GM23248 (cell line): ENCODE measurements around the gene ATP2B3. TPM values are rescaled to one million over a fixed set of nuclear protein-coding genes. Genes with fewer than 3 reads are reported as not detected.
A peak's percentile ranks its signal among the peaks of the same experiment; 100 is the strongest.

Experiments
- DNase-seq: peaks from one replicate; pipeline ENCODE4 v3.0.0-alpha.2; 2015
- H2AFZ ChIP-seq: fragments of 200-600 bp; sonication (generic); 2 replicates; pipeline ENCODE4 v1.6.1; 2016; ENCODE audit warnings: antibody characterized with exemption
- H3F3A ChIP-seq: fragments of 200-600 bp; sonication (generic); 2 replicates; pipeline ENCODE4 v1.6.1; 2016; ENCODE audit warnings: mild to moderate bottlenecking, antibody characterized with exemption, mixed run types; ENCODE audit not compliant: insufficient read depth
- H3K27ac ChIP-seq: fragments of 200-600 bp; sonication (generic); 2 replicates; pipeline ENCODE4 v1.5.1; 2016; ENCODE audit warnings: mild to moderate bottlenecking
- H3K27me3 ChIP-seq: fragments of 200-600 bp; sonication (generic); replicated peaks from 2 replicates; pipeline ENCODE4 v1.6.1; 2016; ENCODE audit warnings: mild to moderate bottlenecking; ENCODE audit not compliant: insufficient read depth
- H3K36me3 ChIP-seq: fragments of 200-600 bp; sonication (generic); 2 replicates; pipeline ENCODE4 v1.6.1; 2016; ENCODE audit warnings: low read depth, mild to moderate bottlenecking
- H3K4me1 ChIP-seq: fragments of 200-600 bp; sonication (generic); 2 replicates; pipeline ENCODE4 v1.6.1; 2016; ENCODE audit warnings: mild to moderate bottlenecking; ENCODE audit not compliant: insufficient read depth
- H3K4me2 ChIP-seq: fragments of 200-600 bp; sonication (generic); one replicate; pipeline ENCODE4 v1.6.1; 2016; ENCODE audit warnings: mild to moderate bottlenecking; ENCODE audit not compliant: unreplicated experiment
- H3K4me3 ChIP-seq: fragments of 200-600 bp; sonication (generic); 2 replicates; pipeline ENCODE4 v1.5.1; 2016; ENCODE audit warnings: mild to moderate bottlenecking
- H3K79me2 ChIP-seq: fragments of 200-600 bp; sonication (generic); 2 replicates; pipeline ENCODE4 v1.6.1; 2016; ENCODE audit warnings: mild to moderate bottlenecking; ENCODE audit not compliant: insufficient read depth
- H3K9ac ChIP-seq: fragments of 200-600 bp; sonication (generic); 2 replicates; pipeline ENCODE4 v1.6.1; 2016; ENCODE audit warnings: mild to moderate bottlenecking
- H3K9me2 ChIP-seq: fragments of 200-600 bp; sonication (generic); 2 replicates; pipeline ENCODE4 v1.6.1; 2016; ENCODE audit warnings: mixed run types, mild to moderate bottlenecking, moderate library complexity; ENCODE audit not compliant: insufficient read depth
- H3K9me3 ChIP-seq: fragments of 200-600 bp; sonication (generic); one replicate; pipeline ENCODE4 v1.6.1; 2017; ENCODE audit warnings: low read depth
- H4K20me1 ChIP-seq: fragments of 200-600 bp; sonication (generic); 2 replicates; pipeline ENCODE4 v1.6.0; 2016; ENCODE audit not compliant: insufficient read depth
- EZH2 ChIP-seq: fragments of 200-600 bp; sonication (generic); IDR thresholded peaks from 2 replicates; pipeline ENCODE4 v1.6.1; 2018; ENCODE audit warnings: antibody characterized with exemption, mild to moderate bottlenecking; ENCODE audit not compliant: insufficient read depth, poor library complexity, severe bottlenecking
- EZH2phosphoT487 ChIP-seq: fragments of 200-600 bp; sonication (generic); IDR thresholded peaks from 2 replicates; pipeline ENCODE4 v1.6.1; 2018; ENCODE audit warnings: antibody characterized with exemption, moderate library complexity, mild to moderate bottlenecking, low read depth; ENCODE audit not compliant: insufficient read depth
- WGBS, 2 experiments: methylation state at CpG; one replicate each; pipeline ENCODE4 v1.1.6; 2015 to 2017; ENCODE audit warnings: low lambda C conversion rate in 2 of 2, low coverage in 1 of 2; ENCODE audit errors: missing lambda C conversion rate in 2 of 2; 5-methylcytosine and 5-hydroxymethylcytosine counted together
- in situ Hi-C: fragments of 300-500 bp; cut with MboI; formaldehyde crosslinking; loops from 2 replicates; pipeline ENCODE4 v1.15.0; 2020
- polyA plus RNA-seq: library from polyadenylated mRNA; unstranded; fragments of >200 nt; fragmentation: Nextera tagmentation; extraction: Ambion mirVana; gene quantifications from 2 replicates; pipeline ENCODE4 v1.2.1, GENCODE V29; 2016
- total RNA-seq: library from RNA; depleted of rRNA; stranded (reverse); fragments of >200 nt; shearing (Covaris generic); gene quantifications from 2 replicates; pipeline ENCODE4 v1.2.3, GENCODE V29; 2014

The ATP2B3 gene
- total and polyA plus RNA-seq, 2 experiments from 2014 or later, result not detected

- no peaks in the 10 kb centered on the region for H4K20me1 ChIP-seq
- in situ Hi-C loops, result no loop called here
These were observed 56.5 kb downstream of the ATP2B3 start for GRCh38 chrX:153573984-153574383.

GRCh38 chrX:153576239-153576870 lies 58.9 kb downstream of the ATP2B3 start:
- WGBS, 2 experiments, result 73 to 80% methylated on average over 6 to 7 of the region's 10 CpGs
- H2AFZ ChIP-seq, result no peak overlapping the region
- no peak for DNase-seq
- in situ Hi-C loops, result no loop called here
- no peaks in the 10 kb centered on the region for H3K79me2 ChIP-seq
- no peaks in the 10 kb centered on the region for H3K27me3 ChIP-seq
- H3K27ac ChIP-seq, result no peak overlapping the region
- no peak overlapping the region for H3K9ac ChIP-seq
- TF ChIP-seq EZH2phosphoT487, result no peak
- H3K9me3 ChIP-seq, result no peaks in the 10 kb centered on the region
- H3K4me2 ChIP-seq, result no peak overlapping the region
- no peak overlapping the region for H3K4me3 ChIP-seq
- H3K9me2 ChIP-seq, result no peaks in the 10 kb centered on the region
- no peaks in the 10 kb centered on the region for H4K20me1 ChIP-seq
- no peaks in the 10 kb centered on the region for H3F3A ChIP-seq
- no peaks in the 10 kb centered on the region for H3K36me3 ChIP-seq
- H3K4me1 ChIP-seq, result no peaks in the 10 kb centered on the region

More at GRCh38 chrX:153573984-153574383, 56.5 kb downstream of the ATP2B3 start:
- no peak overlapping the region for H3K9ac ChIP-seq
- 68 to 72% methylated on average over 4 of the region's 4 CpGs for WGBS, 2 experiments
- no peaks in the 10 kb centered on the region for H3K4me1 ChIP-seq
- no peaks in the 10 kb centered on the region for H3K9me3 ChIP-seq
- H3K79me2 ChIP-seq, result no peaks in the 10 kb centered on the region
- no peaks in the 10 kb centered on the region for H3K27me3 ChIP-seq
- TF ChIP-seq EZH2 (no peak), EZH2phosphoT487 (no peak)
- H3K36me3 ChIP-seq, result no peaks in the 10 kb centered on the region
- H3K4me3 ChIP-seq, result no peak overlapping the region
- peak; percentile 3 for DNase-seq
- H3K9me2 ChIP-seq, result no peaks in the 10 kb centered on the region
- H2AFZ ChIP-seq, result no peak overlapping the region
- H3F3A ChIP-seq, result no peaks in the 10 kb centered on the region
- H3K4me2 ChIP-seq, result no peak overlapping the region
- no peak overlapping the region for H3K27ac ChIP-seq

- WGBS, 2 experiments, result 76 to 79% methylated on average over 5 of the region's 6 CpGs
- Histone ChIP-seq H3K4me3 (no peak overlapping the region), H3K27me3 (no peaks in the 10 kb centered on the region), H3K4me1 (no peaks in the 10 kb centered on the region), H3K27ac (no peak overlapping the region), H3K79me2 (no peaks in the 10 kb centered on the region), H3K4me2 (no peak overlapping the region), H3F3A (no peaks in the 10 kb centered on the region), H3K9ac (no peak overlapping the region), H4K20me1 (no peaks in the 10 kb centered on the region), H2AFZ (no peak overlapping the region), H3K36me3 (no peaks in the 10 kb centered on the region), H3K9me3 (no peaks in the 10 kb centered on the region), H3K9me2 (no peaks in the 10 kb centered on the region)
- no peak for DNase-seq
- in situ Hi-C loops, result no loop called here
- TF ChIP-seq EZH2phosphoT487 (no peak), EZH2 (no peak)
These were observed 59.5 kb downstream of the ATP2B3 start for GRCh38 chrX:153576961-153577360.

- TF ChIP-seq EZH2phosphoT487, result no peak
- TF ChIP-seq EZH2, result no peak
- no peak overlapping the region for H3K9ac ChIP-seq
- H3F3A ChIP-seq, result no peaks in the 10 kb centered on the region
- H4K20me1 ChIP-seq, result no peaks in the 10 kb centered on the region
- no peak overlapping the region for H2AFZ ChIP-seq
- in situ Hi-C loops, result no loop called here
- DNase-seq, result no peak
- no peak overlapping the region for H3K4me3 ChIP-seq
- WGBS, 2 experiments, result 69 to 73% methylated on average over 11 to 13 of the region's 18 CpGs
- H3K4me1 ChIP-seq, result no peaks in the 10 kb centered on the region
- H3K9me2 ChIP-seq, result no peaks in the 10 kb centered on the region
- no peaks in the 10 kb centered on the region for H3K27me3 ChIP-seq
- H3K9me3 ChIP-seq, result no peaks in the 10 kb centered on the region
- no peak overlapping the region for H3K4me2 ChIP-seq
- H3K36me3 ChIP-seq, result no peaks in the 10 kb centered on the region
- no peaks in the 10 kb centered on the region for H3K79me2 ChIP-seq
- H3K27ac ChIP-seq, result no peak overlapping the region
These were observed 60.9 kb downstream of the ATP2B3 start for GRCh38 chrX:153578200-153578835.
